Measurements from ENCODE around the gene CABP2.
"Not testable (repeated sequence)": the region's sequence is repeated elsewhere in the genome, so short reads cannot be mapped to it uniquely, and the experiment has no call there.

- peak; percentile 13; the same call in 1 of the 2 replicates for TF ChIP-seq HDGF (IDR thresholded peaks at IDR 0.05)
- not testable (repeated sequence) for TF ChIP-seq YY1 (IDR thresholded peaks at IDR 0.05; ENCODE audit: low read depth, low read length); RELA (IDR thresholded peaks at IDR 0.05; ENCODE audit: borderline replicate concordance, partially characterized antibody); ZSCAN29 (IDR thresholded peaks at IDR 0.05); ZBTB40 (IDR thresholded peaks at IDR 0.05; ENCODE audit: borderline replicate concordance); NRF1 (conservative IDR thresholded peaks at IDR 0.05; ENCODE audit: low read depth, low read length); SREBF2 (IDR thresholded peaks at IDR 0.05; ENCODE audit: low read length); RUNX3 (IDR thresholded peaks at IDR 0.05; ENCODE audit: low read length)
- TF ChIP-seq, protein P1, sequence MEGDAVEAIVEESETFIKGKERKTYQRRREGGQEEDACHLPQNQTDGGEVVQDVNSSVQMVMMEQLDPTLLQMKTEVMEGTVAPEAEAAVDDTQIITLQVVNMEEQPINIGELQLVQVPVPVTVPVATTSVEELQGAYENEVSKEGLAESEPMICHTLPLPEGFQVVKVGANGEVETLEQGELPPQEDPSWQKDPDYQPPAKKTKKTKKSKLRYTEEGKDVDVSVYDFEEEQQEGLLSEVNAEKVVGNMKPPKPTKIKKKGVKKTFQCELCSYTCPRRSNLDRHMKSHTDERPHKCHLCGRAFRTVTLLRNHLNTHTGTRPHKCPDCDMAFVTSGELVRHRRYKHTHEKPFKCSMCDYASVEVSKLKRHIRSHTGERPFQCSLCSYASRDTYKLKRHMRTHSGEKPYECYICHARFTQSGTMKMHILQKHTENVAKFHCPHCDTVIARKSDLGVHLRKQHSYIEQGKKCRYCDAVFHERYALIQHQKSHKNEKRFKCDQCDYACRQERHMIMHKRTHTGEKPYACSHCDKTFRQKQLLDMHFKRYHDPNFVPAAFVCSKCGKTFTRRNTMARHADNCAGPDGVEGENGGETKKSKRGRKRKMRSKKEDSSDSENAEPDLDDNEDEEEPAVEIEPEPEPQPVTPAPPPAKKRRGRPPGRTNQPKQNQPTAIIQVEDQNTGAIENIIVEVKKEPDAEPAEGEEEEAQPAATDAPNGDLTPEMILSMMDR (IDR thresholded peaks at IDR 0.05 in 2 of 3, conservative IDR thresholded peaks at IDR 0.05 in 1 of 3; ENCODE audit: control insufficient read depth in 2 of 3, extremely low read depth in 1 of 3, insufficient read depth in 1 of 3, low read depth in 3 of 3, low read length in 3 of 3), result not testable (repeated sequence)
Observed at GRCh38 chr11:67485873-67486361, 37.3 kb downstream of the CABP2 start.
